ENCODE data around the gene SIL1.

GRCh38 chr5:139147483-139148087 is 50.6 kb downstream of the SIL1 start:
- TF ChIP-seq CTCF (IDR thresholded peaks at IDR 0.05; ENCODE audit: extremely low read depth in 1 of 2, insufficient read depth in 1 of 2, low read depth in 1 of 2, low read length in 2 of 2) (no peak), POLR2AphosphoS5 (IDR thresholded peaks at IDR 0.05; ENCODE audit: insufficient read depth, low read depth, low read length) (no peak)
